ENCODE data around the gene PLCG2. TPM values are rescaled to one million over a fixed set of nuclear protein-coding genes. Genes with fewer than 3 reads are reported as not detected.
"Not testable (repeated sequence)": the region's sequence is repeated elsewhere in the genome, so short reads cannot be mapped to it uniquely, and the experiment has no call there.

PLCG2 gene
- total and polyA plus RNA-seq, 9 donors = 4.6 to 7.6 (median 5.3) TPM

- Histone ChIP-seq H3K27ac (ENCODE audit: low read length) (no peak overlapping the region), H3K4me1 (ENCODE audit: control insufficient read depth, insufficient read depth, low read length) (no peaks in the 10 kb centered on the region), H3K27me3 (ENCODE audit: control insufficient read depth, insufficient read depth, low read length) (no peaks in the 10 kb centered on the region), H3K4me3 (ENCODE audit: low read length) (no peak overlapping the region), H3K9me3 (replicated peaks; ENCODE audit: control insufficient read depth, low read depth, low read length) (no peaks in the 10 kb centered on the region), H3K36me3 (ENCODE audit: control insufficient read depth, insufficient read depth, low read length) (no peaks in the 10 kb centered on the region)
- WGBS (ENCODE audit: insufficient coverage) = 78% methylated on average over 4 of the region's 5 CpGs
- DNase-seq = no peak
These were observed 90.2 kb downstream of the PLCG2 start for GRCh38 chr16:81869326-81869725.

GRCh38 chr16:81873206-81873605 is 94.1 kb downstream of the PLCG2 start:
- DNase-seq = no peak
- no peak overlapping the region for H3K27ac ChIP-seq (ENCODE audit: low read length)
- H3K9me3 ChIP-seq (replicated peaks; ENCODE audit: control insufficient read depth, low read depth, low read length) = no peaks in the 10 kb centered on the region
- WGBS (ENCODE audit: insufficient coverage) = no CpG with 5 or more reads among the region's 4 CpGs
- no peaks in the 10 kb centered on the region for H3K36me3 ChIP-seq (ENCODE audit: control insufficient read depth, insufficient read depth, low read length)
- no peaks in the 10 kb centered on the region for H3K4me1 ChIP-seq (ENCODE audit: control insufficient read depth, insufficient read depth, low read length)
- H3K4me3 ChIP-seq (ENCODE audit: low read length) = no peak overlapping the region
- H3K27me3 ChIP-seq (ENCODE audit: control insufficient read depth, insufficient read depth, low read length) = no peaks in the 10 kb centered on the region

GRCh38 chr16:81873843-81874752 is 95.0 kb downstream of the PLCG2 start:
- Histone ChIP-seq H3K4me3 (ENCODE audit: low read length) (no peak overlapping the region), H3K27me3 (ENCODE audit: control insufficient read depth, insufficient read depth, low read length) (peaks cover 3% of the 10 kb centered on the region), H3K9me3 (replicated peaks; ENCODE audit: control insufficient read depth, low read depth, low read length) (no peaks in the 10 kb centered on the region), H3K4me1 (ENCODE audit: control insufficient read depth, insufficient read depth, low read length) (no peaks in the 10 kb centered on the region), H3K27ac (ENCODE audit: low read length) (no peak overlapping the region), H3K36me3 (ENCODE audit: control insufficient read depth, insufficient read depth, low read length) (no peaks in the 10 kb centered on the region)
- DNase-seq = peak; percentile 26
- WGBS (ENCODE audit: insufficient coverage) = 50% methylated on average over 2 of the region's 6 CpGs

GRCh38 chr16:81875461-81875860 is 96.4 kb downstream of the PLCG2 start:
- no peak overlapping the region for H3K27ac ChIP-seq (ENCODE audit: low read length)
- no peaks in the 10 kb centered on the region for H3K9me3 ChIP-seq (replicated peaks; ENCODE audit: control insufficient read depth, low read depth, low read length)
- H3K36me3 ChIP-seq (ENCODE audit: control insufficient read depth, insufficient read depth, low read length) = no peaks in the 10 kb centered on the region
- peaks cover 6% of the 10 kb centered on the region for H3K27me3 ChIP-seq (ENCODE audit: control insufficient read depth, insufficient read depth, low read length)
- no peak for DNase-seq
- no peaks in the 10 kb centered on the region for H3K4me1 ChIP-seq (ENCODE audit: control insufficient read depth, insufficient read depth, low read length)
- 31% methylated on average over 3 of the region's 5 CpGs for WGBS (ENCODE audit: insufficient coverage)
- H3K4me3 ChIP-seq (ENCODE audit: low read length) = no peak overlapping the region

- no peaks in the 10 kb centered on the region for H3K4me1 ChIP-seq (ENCODE audit: control insufficient read depth, insufficient read depth, low read length)
- 67% methylated on average over 6 of the region's 10 CpGs for WGBS (ENCODE audit: insufficient coverage)
- H3K9me3 ChIP-seq (replicated peaks; ENCODE audit: control insufficient read depth, low read depth, low read length) = no peaks in the 10 kb centered on the region
- H3K27me3 ChIP-seq (ENCODE audit: control insufficient read depth, insufficient read depth, low read length) = peaks cover 6% of the 10 kb centered on the region
- no peak overlapping the region for H3K27ac ChIP-seq (ENCODE audit: low read length)
- H3K36me3 ChIP-seq (ENCODE audit: control insufficient read depth, insufficient read depth, low read length) = no peaks in the 10 kb centered on the region
- H3K4me3 ChIP-seq (ENCODE audit: low read length) = no peak overlapping the region
- no peak for DNase-seq
These were observed 97.3 kb downstream of the PLCG2 start for GRCh38 chr16:81876273-81876900.

- H3K27ac ChIP-seq (ENCODE audit: low read length); H3K4me3 ChIP-seq (ENCODE audit: low read length); H3K27me3 ChIP-seq (ENCODE audit: control insufficient read depth, insufficient read depth, low read length); H3K4me1 ChIP-seq (ENCODE audit: control insufficient read depth, insufficient read depth, low read length); DNase-seq; H3K36me3 ChIP-seq (ENCODE audit: control insufficient read depth, insufficient read depth, low read length); H3K9me3 ChIP-seq (replicated peaks; ENCODE audit: control insufficient read depth, low read depth, low read length): not testable (repeated sequence)
- WGBS (ENCODE audit: insufficient coverage) = 77% methylated on average over 6 of the region's 12 CpGs
These were observed 98.4 kb downstream of the PLCG2 start for GRCh38 chr16:81877490-81877889.

- no peaks in the 10 kb centered on the region for H3K4me1 ChIP-seq (ENCODE audit: control insufficient read depth, insufficient read depth, low read length)
- peaks cover 7% of the 10 kb centered on the region for H3K27me3 ChIP-seq (ENCODE audit: control insufficient read depth, insufficient read depth, low read length)
- no peak overlapping the region for H3K27ac ChIP-seq (ENCODE audit: low read length)
- DNase-seq = no peak
- WGBS (ENCODE audit: insufficient coverage) = 81% methylated on average over 10 of the region's 10 CpGs
- H3K36me3 ChIP-seq (ENCODE audit: control insufficient read depth, insufficient read depth, low read length) = no peaks in the 10 kb centered on the region
- no peak overlapping the region for H3K4me3 ChIP-seq (ENCODE audit: low read length)
- H3K9me3 ChIP-seq (replicated peaks; ENCODE audit: control insufficient read depth, low read depth, low read length) = no peaks in the 10 kb centered on the region
These were observed 99.4 kb downstream of the PLCG2 start for GRCh38 chr16:81878529-81878928.

- Histone ChIP-seq H3K4me1 (ENCODE audit: control insufficient read depth, insufficient read depth, low read length) (no peaks in the 10 kb centered on the region), H3K27me3 (ENCODE audit: control insufficient read depth, insufficient read depth, low read length) (peaks cover 7% of the 10 kb centered on the region), H3K36me3 (ENCODE audit: control insufficient read depth, insufficient read depth, low read length) (no peaks in the 10 kb centered on the region), H3K27ac (ENCODE audit: low read length) (no peak overlapping the region), H3K9me3 (replicated peaks; ENCODE audit: control insufficient read depth, low read depth, low read length) (no peaks in the 10 kb centered on the region), H3K4me3 (ENCODE audit: low read length) (no peak overlapping the region)
- 54% methylated on average over 4 of the region's 7 CpGs for WGBS (ENCODE audit: insufficient coverage)
- DNase-seq = no peak
These were observed 100.5 kb downstream of the PLCG2 start for GRCh38 chr16:81879625-81880024.

GRCh38 chr16:81880816-81881215 is 101.7 kb downstream of the PLCG2 start:
- no peak for DNase-seq
- H3K27me3 ChIP-seq (ENCODE audit: control insufficient read depth, insufficient read depth, low read length) = peaks cover 7% of the 10 kb centered on the region
- H3K36me3 ChIP-seq (ENCODE audit: control insufficient read depth, insufficient read depth, low read length) = no peaks in the 10 kb centered on the region
- H3K27ac ChIP-seq (ENCODE audit: low read length) = no peak overlapping the region
- no peak overlapping the region for H3K4me3 ChIP-seq (ENCODE audit: low read length)
- 63% methylated on average over 9 of the region's 13 CpGs for WGBS (ENCODE audit: insufficient coverage)
- H3K9me3 ChIP-seq (replicated peaks; ENCODE audit: control insufficient read depth, low read depth, low read length) = no peaks in the 10 kb centered on the region
- H3K4me1 ChIP-seq (ENCODE audit: control insufficient read depth, insufficient read depth, low read length) = no peaks in the 10 kb centered on the region

GRCh38 chr16:81881228-81881627 is 102.1 kb downstream of the PLCG2 start:
- H3K4me1 ChIP-seq (ENCODE audit: control insufficient read depth, insufficient read depth, low read length) = no peaks in the 10 kb centered on the region
- no peaks in the 10 kb centered on the region for H3K9me3 ChIP-seq (replicated peaks; ENCODE audit: control insufficient read depth, low read depth, low read length)
- peaks cover 7% of the 10 kb centered on the region for H3K27me3 ChIP-seq (ENCODE audit: control insufficient read depth, insufficient read depth, low read length)
- DNase-seq = no peak
- no CpG with 5 or more reads among the region's 2 CpGs for WGBS (ENCODE audit: insufficient coverage)
- H3K27ac ChIP-seq (ENCODE audit: low read length) = no peak overlapping the region
- no peaks in the 10 kb centered on the region for H3K36me3 ChIP-seq (ENCODE audit: control insufficient read depth, insufficient read depth, low read length)
- no peak overlapping the region for H3K4me3 ChIP-seq (ENCODE audit: low read length)
